Sigmoid colon (tissue), 7 donors: ENCODE data around the gene SUSD4. TPM values are rescaled to one million over a fixed set of nuclear protein-coding genes. Genes with fewer than 3 reads are reported as not detected.

Experiments used
- DNase-seq: peaks from one replicate; pipeline ENCODE4 v3.0.0-alpha.2; 2019
- H3K27ac ChIP-seq, 4 donors: fragments of 200-600 bp; sonication (generic); one replicate each; pipeline ENCODE4 v1.5.1; 2016 to 2019; ENCODE audit warnings: mild to moderate bottlenecking in 1 of 4
- H3K27me3 ChIP-seq, 3 donors: fragments of 200-600 bp; sonication (generic); one replicate each; pipeline ENCODE4 v1.5.1; 2019; ENCODE audit warnings: mild to moderate bottlenecking in 1 of 3
- H3K36me3 ChIP-seq, 4 donors: fragments of 200-600 bp; sonication (generic); one replicate each; pipeline ENCODE4 v1.5.1; 2016 to 2019
- H3K4me1 ChIP-seq, 4 donors: fragments of 200-600 bp; sonication (generic); one replicate each; pipeline ENCODE4 v1.5.1; 2017 to 2019
- H3K4me3 ChIP-seq, 4 donors: fragments of 200-600 bp; sonication (generic); one replicate each; pipeline ENCODE4 v1.5.1; 2017 to 2019; ENCODE audit warnings: mild to moderate bottlenecking in 2 of 4, moderate library complexity in 1 of 4
- H3K9me3 ChIP-seq, 4 donors: fragments of 200-600 bp in 3 of 4; sonication (generic) in 3 of 4; one replicate each; pipeline versions ENCODE4 v1.5.1 to v1.6.1; 2013 to 2019
- CTCF ChIP-seq, 4 experiments: fragments of 450-650 bp in 3 of 4; fragments of 200-600 bp in 1 of 4; IDR thresholded peaks; one replicate each; pipeline ENCODE4 v1.5.1; 2016 to 2019; ENCODE audit warnings: antibody characterized with exemption in 4 of 4, mild to moderate bottlenecking in 3 of 4, moderate library complexity in 2 of 4
- EP300 ChIP-seq, 4 donors: sonication (generic); formaldehyde crosslinking; IDR thresholded peaks; one replicate each; pipeline ENCODE4 v1.6.1; 2017; ENCODE audit warnings: antibody characterized with exemption in 4 of 4
- POLR2A ChIP-seq, 2 donors: fragments of 450-650 bp; IDR thresholded peaks; one replicate each; pipeline ENCODE4 v1.6.1; 2016; ENCODE audit warnings: antibody characterized with exemption in 2 of 2, mild to moderate bottlenecking in 2 of 2, moderate library complexity in 2 of 2
- POLR2AphosphoS5 ChIP-seq, 4 donors: sonication (generic); formaldehyde crosslinking; IDR thresholded peaks; one replicate each; pipeline ENCODE4 v1.6.1; 2017; ENCODE audit warnings: antibody characterized with exemption in 4 of 4
- WGBS, 2 donors: extraction: QIAGEN DNeasy Blood & Tissue Kit; methylation state at CpG; one replicate each; pipeline ENCODE4 v1.1.7; 2013; 5-methylcytosine and 5-hydroxymethylcytosine counted together
- intact Hi-C: fragments of 100-400 bp; cut with DNase I; formaldehyde crosslinking; loops from one replicate; pipeline ENCODE4 v1.15.1; 2023
- polyA plus RNA-seq, 3 donors: library from polyadenylated mRNA; stranded (reverse); fragments of 200-250 nt; gene quantifications; one replicate each; pipeline ENCODE4 v1.2.3, GENCODE V29; 2013
- total RNA-seq, 4 donors: library from RNA; depleted of rRNA; stranded (reverse); fragments of >200 nt; gene quantifications; one replicate each; pipeline ENCODE4 v1.1.0, GENCODE V29; 2016
- donor health status: healthy with polysubstance abuse.
- donor health status: Bipolar disorder and iron deficiency.
- donor health status: healthy.

SUSD4 gene
- total and polyA plus RNA-seq, 7 donors, result 0.57 to 3.9 (median 0.82) TPM; not detected in 1

DNA sequence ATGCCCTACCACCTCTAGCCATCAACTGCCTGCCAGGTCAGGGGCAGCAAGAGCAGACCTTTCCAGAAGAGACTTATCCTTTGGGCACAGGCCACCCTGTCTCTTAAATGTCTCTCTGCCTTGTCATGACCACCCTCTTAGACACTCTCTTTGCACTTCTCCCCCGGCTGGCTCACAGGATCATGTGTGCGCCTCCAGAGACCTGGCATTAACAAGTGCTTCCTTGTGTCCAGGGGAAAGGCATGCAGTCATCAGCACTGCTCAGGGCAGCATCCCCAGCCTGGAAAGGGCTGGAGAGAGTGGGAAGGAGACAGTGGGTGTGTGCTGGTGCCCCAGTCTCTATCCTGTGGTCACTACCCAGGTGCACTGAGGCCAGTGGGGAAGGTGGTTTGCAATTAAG lies 135.8 kb downstream of the SUSD4 start:
- WGBS, 2 donors, result 93 to 99% methylated on average over 2 of the region's 2 CpGs
- intact Hi-C loops, result no loop called here
- Histone ChIP-seq H3K36me3 (no peaks in the 10 kb centered on the region), H3K4me3 (no peak overlapping the region), H3K27ac (no peak overlapping the region), H3K9me3 (no peaks in the 10 kb centered on the region), H3K4me1 (no peaks in the 10 kb centered on the region), H3K27me3 (no peaks in the 10 kb centered on the region)
- TF ChIP-seq CTCF (IDR thresholded peaks at IDR 0.05) (no peak), POLR2AphosphoS5 (IDR thresholded peaks at IDR 0.05) (no peak)
- DNase-seq, result no peak

DNA sequence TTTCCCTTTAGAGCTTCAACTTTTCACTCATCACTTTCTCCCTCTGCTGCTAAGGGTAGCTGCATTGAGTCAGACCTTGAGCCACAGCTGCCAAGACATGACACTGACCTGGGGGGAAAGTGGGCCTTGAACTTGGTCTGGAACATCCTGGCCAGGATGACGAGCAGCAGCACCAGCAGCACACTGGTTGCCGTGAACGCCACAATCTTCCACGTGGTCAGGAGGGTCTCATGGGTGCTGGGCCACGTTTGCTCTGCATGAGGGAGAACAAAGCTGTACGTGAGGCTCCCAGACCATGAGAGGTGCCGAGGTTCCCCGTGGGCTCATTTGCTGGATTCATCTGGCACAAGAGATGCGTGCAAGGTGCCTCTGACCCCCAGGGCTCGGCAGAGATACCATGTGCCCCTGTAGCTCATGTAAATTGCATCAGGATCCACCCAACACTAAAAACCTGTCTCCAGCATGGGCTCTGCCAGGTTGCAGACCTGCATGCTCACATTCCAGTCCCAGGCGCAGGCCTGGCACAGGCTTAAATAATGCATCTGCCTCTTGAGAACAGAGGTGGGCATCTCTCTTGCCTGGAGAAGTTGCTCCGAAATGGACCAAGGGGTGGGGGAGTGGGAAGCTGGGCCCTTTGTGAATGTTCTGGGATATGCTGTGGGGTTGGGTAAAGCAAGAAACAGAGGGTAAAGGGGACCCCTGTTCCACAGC lies 136.3 kb downstream of the SUSD4 start:
- H3K4me3 ChIP-seq, result no peak overlapping the region
- no peak for DNase-seq
- 88 to 92% methylated on average over 12 of the region's 12 CpGs for WGBS, 2 donors

DNA sequence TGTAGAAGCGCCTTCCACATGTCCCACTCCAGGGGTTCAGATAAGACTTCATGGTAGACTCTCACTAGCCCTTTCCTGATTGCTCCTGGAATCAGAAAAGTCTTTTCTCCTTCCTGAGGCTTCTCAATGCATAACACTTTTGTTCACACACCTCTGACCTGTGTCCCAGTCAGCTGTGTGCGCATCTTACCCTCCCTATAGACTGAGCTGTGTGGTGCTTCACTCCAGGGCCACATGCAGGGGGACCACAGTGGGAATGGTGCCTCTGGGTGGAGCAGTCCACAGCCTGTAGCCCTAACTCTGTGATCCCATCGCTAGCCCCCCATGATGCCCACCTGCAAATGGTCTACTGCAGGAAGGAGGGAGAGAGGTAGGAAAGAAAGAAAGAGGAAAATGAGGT lies 136.9 kb downstream of the SUSD4 start:
- Histone ChIP-seq H3K4me3 (no peak overlapping the region), H3K4me1 (no peaks in the 10 kb centered on the region), H3K36me3 (no peaks in the 10 kb centered on the region), H3K27me3 (no peaks in the 10 kb centered on the region), H3K9me3 (no peaks in the 10 kb centered on the region), H3K27ac (no peak overlapping the region)
- intact Hi-C loops, result no loop called here
- DNase-seq, result no peak
- WGBS, 2 donors, result 93% methylated on average over 3 of the region's 3 CpGs
- TF ChIP-seq POLR2A (IDR thresholded peaks at IDR 0.05), result no peak
- TF ChIP-seq CTCF (IDR thresholded peaks at IDR 0.05), result no peak

More for the DNA sequence above, 136.3 kb downstream of the SUSD4 start:
- H3K4me1 ChIP-seq, result no peaks in the 10 kb centered on the region
- no peaks in the 10 kb centered on the region for H3K36me3 ChIP-seq
- no peaks in the 10 kb centered on the region for H3K9me3 ChIP-seq
- H3K27me3 ChIP-seq, result no peaks in the 10 kb centered on the region
- intact Hi-C loops, result no loop called here
- H3K27ac ChIP-seq, result no peak overlapping the region
- TF ChIP-seq CTCF (IDR thresholded peaks at IDR 0.05) (no peak), POLR2A (IDR thresholded peaks at IDR 0.05) (no peak), POLR2AphosphoS5 (IDR thresholded peaks at IDR 0.05) (no peak), EP300 (IDR thresholded peaks at IDR 0.05) (no peak)

DNA sequence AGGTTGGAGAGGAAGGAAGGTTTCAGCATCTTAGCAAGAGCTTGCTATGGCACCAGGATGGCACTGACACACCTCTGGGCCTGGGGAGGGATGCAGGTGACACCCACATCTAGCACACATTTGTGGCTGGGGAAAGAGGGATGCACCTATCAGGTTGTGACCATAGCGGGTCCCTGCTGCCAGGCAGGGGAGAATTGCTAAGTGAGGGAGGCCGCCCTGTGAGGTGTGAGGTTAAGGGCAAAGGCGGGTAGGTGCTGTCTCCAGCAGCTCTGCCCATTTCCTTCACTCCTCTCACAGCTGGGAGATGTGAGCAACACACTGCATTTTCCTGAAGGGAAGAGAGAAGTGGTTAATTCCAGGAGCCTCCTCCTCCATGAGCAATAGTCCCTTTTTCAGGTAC lies 137.7 kb downstream of the SUSD4 start:
- no peak overlapping the region for H3K27ac ChIP-seq
- no peak overlapping the region for H3K4me3 ChIP-seq
- no peaks in the 10 kb centered on the region for H3K4me1 ChIP-seq
- no peaks in the 10 kb centered on the region for H3K9me3 ChIP-seq
- WGBS, 2 donors, result 92 to 94% methylated on average over 3 of the region's 3 CpGs
- no peak for DNase-seq
- H3K36me3 ChIP-seq, result no peaks in the 10 kb centered on the region
- intact Hi-C loops, result no loop called here
- H3K27me3 ChIP-seq, result no peaks in the 10 kb centered on the region
- TF ChIP-seq EP300 (IDR thresholded peaks at IDR 0.05) (no peak), CTCF (IDR thresholded peaks at IDR 0.05) (no peak), POLR2AphosphoS5 (IDR thresholded peaks at IDR 0.05) (no peak), POLR2A (IDR thresholded peaks at IDR 0.05) (no peak)

DNA sequence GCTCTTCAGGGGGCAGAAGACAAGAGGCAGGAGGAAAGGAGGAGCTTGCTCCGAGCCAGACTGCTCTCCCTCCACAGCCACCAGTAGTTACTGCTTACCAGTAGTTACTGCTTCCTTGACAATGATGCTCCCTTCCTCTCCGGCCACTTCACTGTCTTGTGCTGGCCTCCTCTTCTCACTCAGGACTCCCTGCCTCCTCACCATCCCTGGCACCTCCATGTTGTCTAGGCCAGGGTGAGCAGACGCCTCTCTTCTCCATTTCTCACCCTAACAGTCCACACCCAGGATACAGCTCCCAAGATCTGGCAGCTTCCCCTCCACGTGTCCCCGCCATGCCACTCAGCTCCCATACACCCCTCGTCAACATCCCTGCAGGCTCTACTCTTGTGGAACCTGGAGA lies 138.5 kb downstream of the SUSD4 start:
- 82 to 89% methylated on average over 6 of the region's 6 CpGs for WGBS, 2 donors
- intact Hi-C loops, result no loop called here

More for the DNA sequence above, 138.5 kb downstream of the SUSD4 start:
- no peaks in the 10 kb centered on the region for H3K4me1 ChIP-seq
- no peak overlapping the region for H3K27ac ChIP-seq
- no peak overlapping the region for H3K4me3 ChIP-seq
- no peaks in the 10 kb centered on the region for H3K36me3 ChIP-seq
- TF ChIP-seq POLR2AphosphoS5 (IDR thresholded peaks at IDR 0.05), result no peak
- H3K27me3 ChIP-seq, result no peaks in the 10 kb centered on the region
- DNase-seq, result no peak
- no peaks in the 10 kb centered on the region for H3K9me3 ChIP-seq
